GM18870 (cell line): Measurements from ENCODE around the gene TASOR.
"Not testable (repeated sequence)": the region's sequence is repeated elsewhere in the genome, so short reads cannot be mapped to it uniquely, and the experiment has no call there.

Experiments used
- ATAC-seq: cut with Tn5 transposase; IDR thresholded peaks from one replicate; pipeline ENCODE4 v1.9.1; 2021; ENCODE audit warnings: moderate library complexity; ENCODE audit not compliant: unreplicated experiment

TASOR gene, protein sequence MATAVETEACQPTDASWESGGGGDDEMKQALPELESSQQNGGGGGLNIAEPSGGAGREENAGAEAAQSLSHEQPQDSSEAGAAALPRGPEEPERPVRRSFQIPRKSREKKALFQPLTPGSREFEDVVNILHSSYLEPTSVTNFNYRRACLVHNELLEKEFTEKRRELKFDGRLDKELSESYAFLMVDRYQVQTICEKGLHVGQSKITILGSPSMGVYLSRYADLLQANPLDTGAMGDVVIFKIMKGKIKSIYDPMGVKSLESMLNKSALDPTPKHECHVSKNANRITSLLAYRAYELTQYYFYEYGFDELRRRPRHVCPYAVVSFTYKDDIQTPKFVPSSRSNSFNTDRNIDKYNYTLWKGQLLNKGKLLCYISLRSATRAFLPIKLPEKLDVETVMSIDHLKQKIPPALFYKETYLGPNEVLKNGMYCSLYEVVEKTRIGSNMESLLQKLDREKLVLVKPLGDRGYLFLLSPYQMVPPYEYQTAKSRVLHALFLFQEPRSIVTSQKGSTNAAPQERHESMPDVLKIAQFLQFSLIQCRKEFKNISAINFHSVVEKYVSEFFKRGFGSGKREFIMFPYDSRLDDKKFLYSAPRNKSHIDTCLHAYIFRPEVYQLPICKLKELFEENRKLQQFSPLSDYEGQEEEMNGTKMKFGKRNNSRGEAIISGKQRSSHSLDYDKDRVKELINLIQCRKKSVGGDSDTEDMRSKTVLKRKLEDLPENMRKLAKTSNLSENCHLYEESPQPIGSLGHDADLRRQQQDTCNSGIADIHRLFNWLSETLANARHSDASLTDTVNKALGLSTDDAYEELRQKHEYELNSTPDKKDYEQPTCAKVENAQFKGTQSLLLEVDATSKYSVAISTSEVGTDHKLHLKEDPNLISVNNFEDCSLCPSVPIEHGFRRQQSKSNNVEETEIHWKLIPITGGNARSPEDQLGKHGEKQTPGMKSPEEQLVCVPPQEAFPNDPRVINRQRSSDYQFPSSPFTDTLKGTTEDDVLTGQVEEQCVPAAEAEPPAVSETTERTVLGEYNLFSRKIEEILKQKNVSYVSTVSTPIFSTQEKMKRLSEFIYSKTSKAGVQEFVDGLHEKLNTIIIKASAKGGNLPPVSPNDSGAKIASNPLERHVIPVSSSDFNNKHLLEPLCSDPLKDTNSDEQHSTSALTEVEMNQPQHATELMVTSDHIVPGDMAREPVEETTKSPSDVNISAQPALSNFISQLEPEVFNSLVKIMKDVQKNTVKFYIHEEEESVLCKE (N-terminal part only)

DNA sequence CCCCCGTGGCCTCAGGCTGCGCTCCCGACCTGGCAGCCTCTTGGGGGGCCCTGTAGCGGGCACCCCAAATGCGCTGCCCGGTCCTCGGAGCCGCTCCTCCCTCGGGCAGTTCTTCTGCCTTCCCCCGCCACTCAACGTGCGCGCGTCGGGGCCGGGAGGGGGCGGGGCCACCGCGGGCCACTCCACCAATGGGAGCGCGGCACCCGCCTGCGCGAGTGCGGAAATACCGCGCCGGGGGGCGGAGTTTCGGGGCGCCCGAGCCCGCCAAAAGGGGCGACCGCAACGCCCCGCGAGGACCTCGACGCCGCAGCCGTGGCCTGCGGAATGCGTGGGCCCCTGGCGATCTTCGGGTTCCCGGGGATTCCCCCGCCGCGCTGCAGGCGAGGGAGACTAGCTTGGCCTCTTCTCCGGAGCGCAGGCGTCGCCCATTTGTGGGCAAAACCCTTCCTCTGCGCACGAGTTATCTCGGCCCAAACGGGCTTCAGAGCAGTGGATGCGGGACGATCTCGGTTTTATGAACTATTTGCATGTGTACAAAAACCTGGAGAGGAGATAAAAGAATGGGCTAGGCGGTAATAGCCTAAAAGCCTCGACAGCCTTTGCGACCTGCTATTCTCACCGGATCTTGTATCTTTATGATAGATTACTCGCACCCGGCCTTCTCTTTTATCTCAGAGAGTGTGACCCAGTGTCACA, at the start of gene TASOR:
Gene TASOR, minus strand, starts transcription at position 144 of the 696 bp plus-strand sequence. CDS start 259 bp downstream, outside the sequence.
- ATAC-seq, result peak; percentile 46

DNA sequence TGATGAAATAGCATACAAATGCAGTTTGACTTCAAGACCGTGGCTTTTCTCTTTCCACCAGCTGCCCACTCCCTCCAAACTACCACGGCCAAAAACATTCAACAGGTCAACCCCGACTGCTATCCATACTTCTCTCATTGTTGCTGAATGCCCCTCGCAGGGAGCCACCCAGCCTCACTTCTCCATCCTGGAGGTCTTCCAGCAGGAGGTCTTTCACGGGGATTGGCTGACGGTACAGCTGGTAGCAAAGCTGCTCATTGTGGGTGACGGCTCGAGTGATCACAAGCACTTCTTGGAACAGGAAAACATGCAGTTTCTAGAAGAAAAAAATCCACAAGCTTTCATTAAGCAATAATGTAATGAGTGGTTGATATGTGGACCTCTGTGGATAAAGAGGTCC, 49.0 kb upstream of the TASOR start:
- ATAC-seq, result no peak

DNA sequence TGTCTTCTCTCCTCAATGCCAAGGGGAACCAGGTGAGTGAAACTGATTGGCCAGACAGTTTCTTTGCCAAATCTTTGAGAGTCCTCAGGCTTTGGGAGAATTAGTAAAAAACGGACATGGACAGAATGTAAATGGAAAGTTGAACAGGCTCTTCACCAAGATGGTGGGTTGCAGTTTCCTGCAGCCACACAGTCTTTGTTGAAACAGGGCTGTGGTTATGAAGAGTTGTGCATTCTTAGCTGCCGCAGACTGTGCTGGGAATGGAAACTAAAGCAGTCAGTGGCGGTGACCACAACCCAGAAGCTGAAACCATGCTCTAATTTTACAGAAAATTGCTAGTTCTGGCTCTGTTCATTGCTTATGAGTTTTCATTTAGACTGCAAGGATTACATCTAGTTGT, 42.1 kb upstream of the TASOR start:
- peak; percentile 95 for ATAC-seq

DNA sequence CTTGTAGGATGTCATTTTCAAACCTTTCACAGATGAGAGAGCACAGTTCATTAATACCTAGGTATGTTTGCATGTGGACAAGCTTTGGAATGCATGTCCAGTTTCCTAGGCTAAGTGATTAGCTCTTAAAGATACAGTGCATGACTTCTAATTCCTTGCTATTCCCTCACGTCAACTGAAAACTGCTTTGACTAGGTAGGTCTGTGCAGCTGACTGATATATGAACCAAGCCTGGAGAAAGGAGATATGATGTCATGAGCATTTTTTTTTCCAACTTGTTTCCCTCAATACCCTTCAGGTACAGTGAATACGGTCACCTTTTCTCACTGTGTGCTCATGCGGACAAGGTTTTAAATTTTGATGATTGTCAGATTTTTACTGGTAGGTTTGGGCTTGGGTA, 41.6 kb upstream of the TASOR start:
- ATAC-seq, result no peak

DNA sequence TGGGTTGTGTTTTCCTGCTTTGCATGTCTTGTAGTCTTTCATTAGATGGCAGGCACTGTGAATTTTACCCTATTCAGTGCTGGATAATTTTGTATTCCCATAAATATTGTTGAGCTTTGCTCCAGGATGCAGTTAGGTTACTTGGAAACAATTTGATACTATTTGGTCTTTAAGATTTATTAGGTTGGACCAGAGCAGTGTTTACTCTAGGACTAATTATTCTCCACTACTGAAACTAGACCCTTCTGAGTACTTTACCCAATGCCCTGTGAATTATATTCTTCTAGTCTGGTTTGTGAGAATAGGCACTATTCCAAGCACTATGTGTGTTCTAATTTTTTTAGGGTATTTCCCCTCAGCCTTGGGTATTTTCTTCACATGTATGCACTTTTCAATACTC, 37.8 kb upstream of the TASOR start:
- ATAC-seq, result no peak

DNA sequence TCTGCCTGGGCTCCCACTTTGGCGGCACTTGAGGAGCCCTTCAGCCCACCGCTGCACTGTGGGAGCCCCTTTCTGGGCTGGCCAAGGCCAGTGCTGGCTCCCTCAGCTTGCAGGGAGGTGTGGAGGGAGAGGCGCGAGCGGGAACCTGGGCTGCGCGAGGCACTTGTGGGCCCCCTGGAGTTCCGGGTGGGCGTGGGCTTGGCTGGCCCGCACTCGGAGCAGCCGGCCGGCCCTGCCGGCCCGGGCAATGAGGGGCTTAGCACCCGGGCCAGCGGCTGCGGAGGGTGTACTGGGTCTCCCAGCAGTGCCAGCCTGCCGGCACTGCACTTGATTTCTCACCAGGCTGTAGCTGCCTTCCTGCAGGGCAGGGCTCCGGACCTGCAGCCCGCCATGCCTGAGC, 35.7 kb upstream of the TASOR start:
- not testable (repeated sequence) for ATAC-seq

DNA sequence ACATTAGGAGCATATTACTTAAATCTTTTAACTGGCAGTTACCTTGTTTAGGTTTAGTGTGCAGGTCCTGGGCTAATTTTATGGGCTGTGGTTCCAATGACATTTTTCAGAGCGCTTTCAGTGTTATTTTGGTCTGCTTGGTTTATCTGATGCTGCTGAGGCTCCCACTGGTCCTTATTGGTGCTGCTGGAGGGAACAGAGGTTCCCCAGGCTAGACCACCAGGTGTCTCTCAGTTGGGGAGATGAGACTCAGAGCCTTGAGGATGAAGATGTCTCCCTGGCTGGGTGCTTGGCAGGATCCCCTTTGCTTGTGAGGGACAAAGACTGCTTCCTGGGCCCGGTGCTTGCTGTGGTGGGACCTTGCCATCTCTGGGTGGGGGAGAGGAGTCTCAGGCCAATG, 28.3 kb upstream of the TASOR start:
- ATAC-seq, result no peak

DNA sequence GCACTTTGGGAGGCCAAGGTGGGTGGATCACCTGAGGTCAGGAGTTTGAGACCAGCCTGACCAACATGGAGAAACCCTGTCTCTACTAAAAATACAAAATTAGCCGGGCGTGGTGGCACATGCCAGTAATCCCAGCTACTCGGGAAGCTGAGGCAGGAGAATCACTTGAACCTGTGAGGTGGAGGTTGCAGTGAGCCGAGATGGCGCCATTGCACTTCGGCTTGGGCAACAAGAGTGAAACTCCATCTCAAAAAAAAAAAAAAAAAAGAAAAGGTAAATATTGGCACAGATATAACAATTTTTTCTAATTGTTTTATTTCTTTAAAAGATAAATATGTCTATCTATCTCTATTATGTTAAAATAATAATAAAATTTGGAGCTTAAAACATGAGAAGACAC, 24.3 kb upstream of the TASOR start:
- ATAC-seq, result not testable (repeated sequence)

DNA sequence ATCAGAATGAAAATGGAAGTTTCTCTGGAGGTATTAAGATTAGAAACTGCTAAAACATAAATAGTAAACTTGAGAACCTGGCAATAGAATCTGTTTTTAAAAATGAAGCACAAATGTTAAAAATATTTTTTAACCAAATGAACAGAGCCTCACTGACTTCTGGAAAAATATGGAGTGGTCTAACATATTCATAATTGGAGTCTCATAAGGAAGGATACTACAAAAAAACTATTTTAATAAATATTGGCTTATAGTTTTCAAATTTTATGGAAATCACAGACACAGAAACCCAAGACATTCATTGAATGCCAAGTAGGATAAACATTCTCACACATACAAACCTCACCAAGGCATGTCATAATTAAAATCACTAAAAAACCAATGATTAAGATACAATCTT, 23.6 kb upstream of the TASOR start:
- ATAC-seq, result no peak

DNA sequence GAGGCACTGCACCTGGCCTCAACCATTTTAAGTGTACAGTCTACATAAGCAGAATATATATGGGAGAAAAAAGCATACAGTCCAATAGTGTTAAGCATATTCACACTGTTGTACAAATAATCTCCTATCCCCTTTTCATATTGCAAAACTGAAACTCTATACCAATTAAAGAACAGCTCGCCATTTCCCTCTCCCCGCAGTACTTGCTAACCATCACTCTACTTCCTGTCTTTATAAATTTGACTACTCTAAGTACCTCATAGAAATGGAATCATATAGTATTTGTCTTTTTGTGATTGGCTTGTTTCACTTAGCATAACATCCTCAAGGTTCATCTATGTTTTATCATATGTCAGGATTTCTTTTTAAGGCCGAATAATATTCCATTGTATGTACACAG, 21.6 kb upstream of the TASOR start:
- no peak for ATAC-seq

DNA sequence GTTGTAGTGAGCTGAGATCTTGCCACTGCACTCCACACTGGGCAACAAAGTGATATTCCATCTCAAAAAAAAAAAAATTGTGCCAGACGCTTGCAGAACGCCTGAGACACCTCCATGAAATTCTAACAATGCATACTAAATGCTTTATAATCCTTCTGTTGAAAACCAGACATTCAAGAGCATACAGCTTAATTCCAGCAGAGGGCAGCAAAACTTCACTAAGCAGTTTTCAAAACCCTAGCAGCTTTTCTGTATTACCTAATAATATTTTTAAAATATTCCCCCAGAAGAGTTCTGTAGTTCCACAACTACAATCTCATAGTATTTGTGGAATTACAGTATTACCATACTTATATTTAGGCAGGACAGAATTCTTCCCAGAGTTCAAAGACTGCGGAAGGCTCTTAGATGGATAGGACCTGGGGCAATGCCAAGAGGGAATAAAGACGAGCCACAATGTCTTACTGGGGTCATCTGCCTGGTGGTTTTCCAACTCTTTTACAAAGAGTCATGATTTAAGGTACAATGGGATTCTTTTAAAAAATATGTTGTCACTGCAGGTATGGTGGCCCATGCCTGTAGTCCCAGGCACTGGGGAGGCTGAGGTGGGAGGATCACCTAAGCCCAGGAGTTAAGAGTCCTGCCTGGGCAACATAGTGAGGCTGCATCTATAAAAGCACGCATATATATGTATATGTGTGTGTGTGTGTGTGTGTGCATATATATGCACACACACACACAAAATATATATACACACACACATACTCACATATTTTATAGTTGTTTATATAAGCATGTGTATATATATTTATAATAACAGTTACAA, 19.6 kb upstream of the TASOR start:
- ATAC-seq, result no peak

DNA sequence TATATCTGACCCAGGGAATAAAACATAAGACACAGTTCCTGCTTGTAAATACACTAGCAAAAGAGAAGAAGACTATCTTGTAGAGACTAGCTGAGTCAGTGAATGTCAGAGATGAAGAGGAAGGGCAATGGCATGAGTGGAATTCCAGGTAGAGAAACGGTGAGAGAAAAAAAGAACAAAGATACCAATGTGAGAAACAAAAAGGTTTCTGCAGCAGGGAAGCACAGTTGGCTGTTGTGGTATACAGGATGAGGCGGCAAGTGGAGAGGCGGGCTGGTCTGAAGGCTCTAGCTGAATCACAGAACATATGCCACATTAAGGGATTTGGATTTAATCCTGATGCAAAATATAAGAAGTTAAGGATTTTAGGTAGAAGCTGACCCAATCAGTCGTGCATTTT, 17.1 kb upstream of the TASOR start:
- ATAC-seq, result no peak

DNA sequence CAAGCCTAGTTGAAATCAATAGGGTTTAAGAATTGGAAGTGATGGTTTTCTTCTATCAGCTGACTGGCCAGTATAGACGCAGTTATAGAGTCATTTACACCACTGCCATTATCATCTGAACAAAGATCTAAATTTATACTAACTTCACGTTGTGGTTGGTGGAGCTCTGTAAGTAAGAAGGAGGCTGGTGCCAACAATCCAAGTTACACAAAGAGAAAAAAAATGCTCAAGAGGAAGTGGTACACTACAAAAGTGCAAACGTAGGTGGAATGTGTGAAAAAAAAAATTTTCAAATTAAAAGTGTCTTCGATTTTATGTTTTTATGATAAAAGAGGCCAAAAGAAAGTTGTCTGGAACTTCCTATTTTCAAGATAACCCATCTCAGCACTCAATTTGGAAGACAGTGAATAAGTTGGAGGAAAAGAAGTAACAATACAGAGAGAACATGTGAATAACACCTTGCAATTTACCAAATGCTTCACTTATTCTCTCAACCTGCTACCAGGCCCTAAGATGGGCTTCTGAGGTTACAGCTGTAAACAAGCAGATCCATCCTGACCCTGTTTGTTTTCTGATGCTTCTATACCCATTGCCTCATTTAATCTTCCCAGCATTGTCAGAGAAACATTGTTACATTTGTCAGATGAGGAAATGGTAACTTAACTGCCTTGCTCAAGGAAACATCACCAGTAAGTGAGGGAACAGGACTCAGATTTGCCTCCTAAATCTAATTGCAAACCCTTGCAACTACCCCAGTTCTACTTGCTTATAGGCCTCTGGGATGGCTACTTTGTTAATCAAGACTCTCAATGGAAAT, 12.0 kb upstream of the TASOR start:
- no peak for ATAC-seq

DNA sequence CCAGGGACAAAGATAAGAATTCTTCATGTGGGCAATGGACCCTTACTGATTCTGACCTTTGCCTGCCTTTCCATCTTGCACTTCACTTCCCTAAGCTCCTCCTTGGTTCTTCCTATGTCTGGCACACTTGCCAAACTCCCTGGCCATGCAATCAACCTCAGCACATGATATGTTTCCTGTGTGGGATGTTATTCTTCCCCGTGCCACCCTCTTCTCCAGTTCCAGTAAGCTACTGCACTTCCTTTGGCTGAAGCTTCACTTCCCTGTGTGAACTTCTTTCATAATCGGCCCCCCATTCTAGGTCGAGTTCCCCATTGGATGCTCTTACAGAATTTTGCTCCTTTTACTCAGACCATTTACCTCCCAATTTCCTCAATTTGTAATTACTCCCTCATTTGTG, 10.7 kb upstream of the TASOR start:
- no peak for ATAC-seq

DNA sequence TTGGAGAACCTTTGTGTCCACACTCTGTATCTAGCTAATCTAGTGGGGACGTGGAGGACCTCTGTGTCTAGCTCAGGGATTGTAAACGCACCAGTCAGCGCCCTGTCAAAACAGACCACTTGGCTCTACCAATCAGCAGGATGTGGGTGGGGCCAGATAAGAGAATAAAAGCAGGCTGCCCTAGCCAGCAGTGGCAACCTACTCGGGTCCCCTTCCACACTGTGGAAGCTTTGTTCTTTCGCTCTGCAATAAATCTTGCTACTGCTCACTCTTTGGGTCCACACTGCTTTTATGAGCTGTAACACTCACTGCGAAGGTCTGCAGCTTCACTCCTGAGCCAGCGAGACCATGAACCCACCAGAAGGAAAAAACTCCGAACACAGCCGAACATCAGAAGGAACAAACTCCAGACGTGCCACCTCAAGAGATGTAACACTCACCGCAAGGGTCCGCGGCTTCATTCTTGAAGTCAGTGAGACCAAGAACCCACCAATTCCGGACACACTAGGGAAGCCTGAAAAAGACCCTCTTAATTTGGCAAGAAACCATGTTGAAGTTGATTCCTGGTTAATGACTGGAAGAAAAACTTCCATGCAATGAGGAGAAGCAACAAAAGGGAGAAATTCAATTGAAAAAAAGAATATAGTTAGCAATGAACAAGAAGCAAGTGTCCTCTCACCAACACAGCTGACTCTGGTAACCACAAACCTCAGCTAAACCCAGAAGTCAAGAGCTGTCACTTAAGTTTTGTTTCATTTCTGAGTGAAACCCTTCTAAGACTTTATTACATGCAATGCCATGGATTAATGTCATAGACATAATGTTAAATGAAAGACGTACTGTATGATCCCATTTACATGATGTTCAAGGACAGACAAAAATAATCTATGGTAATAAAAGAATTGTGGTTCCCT, 9.7 kb upstream of the TASOR start:
- not testable (repeated sequence) for ATAC-seq

DNA sequence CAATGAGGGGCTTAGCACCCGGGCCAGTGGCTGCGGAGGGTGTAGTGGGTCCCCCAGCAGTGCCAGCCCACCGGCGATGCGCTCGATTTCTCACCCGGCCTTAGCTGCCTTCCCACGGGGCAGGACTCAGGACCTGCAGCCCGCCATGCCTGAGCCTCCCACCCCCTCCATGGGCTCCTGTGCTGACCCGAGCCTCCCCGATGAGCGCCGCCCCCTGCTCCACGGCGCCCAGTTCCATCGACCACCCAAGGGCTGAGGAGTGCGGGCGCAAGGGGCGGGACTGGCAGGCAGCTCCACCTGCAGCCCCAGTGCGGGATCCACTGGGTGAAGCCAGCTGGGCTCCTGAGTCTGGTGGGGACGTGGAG, 8.9 kb upstream of the TASOR start:
- not testable (repeated sequence) for ATAC-seq

DNA sequence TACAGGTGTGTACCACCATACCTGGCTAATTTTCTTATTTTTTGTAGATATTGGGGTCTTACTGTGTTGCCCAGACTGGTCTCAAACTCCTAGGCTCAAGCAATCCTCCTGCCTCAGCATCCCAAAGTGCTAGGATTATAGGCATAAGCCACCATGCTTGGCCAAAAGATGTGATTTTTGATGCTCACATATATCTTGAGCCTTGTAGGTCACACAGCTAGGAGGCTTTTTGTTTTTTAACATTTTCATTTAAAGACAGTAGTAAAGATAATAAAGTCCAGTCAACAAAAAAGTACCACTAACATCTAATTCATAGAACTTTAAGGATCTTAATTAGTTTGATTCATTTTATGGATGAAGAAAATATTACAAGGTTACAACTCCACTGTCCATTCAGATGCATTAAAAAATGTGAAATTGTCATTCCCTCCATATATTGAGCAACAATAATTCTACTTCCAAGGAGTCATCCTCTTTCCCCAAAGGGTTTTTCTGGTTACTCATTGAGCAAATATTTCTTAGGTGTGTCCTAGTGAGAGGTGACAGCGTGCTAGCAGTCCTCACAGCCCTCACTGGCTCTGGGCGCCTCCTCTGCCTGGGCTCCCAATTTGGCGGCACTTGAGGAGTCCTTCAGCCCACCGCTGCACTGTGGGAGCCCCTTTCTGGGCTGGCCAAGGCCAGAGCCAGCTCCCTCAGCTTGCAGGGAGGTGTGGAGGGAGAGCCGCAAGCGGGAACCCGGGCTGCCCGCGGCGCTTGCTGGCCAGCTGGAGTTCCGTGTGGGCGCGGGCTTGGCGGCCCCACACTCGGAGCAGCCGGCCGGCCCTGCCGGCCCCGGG, 8.3 kb upstream of the TASOR start:
- no peak for ATAC-seq
